Pulmonary artery endothelial cell (primary cell): ENCODE data around the gene SRRM5. TPM values are rescaled to one million over a fixed set of nuclear protein-coding genes. Genes with fewer than 3 reads are reported as not detected.
A peak's percentile ranks its signal among the peaks of the same experiment; 100 is the strongest.
"Not testable (repeated sequence)": the region's sequence is repeated elsewhere in the genome, so short reads cannot be mapped to it uniquely, and the experiment has no call there.

Experiments used
- DNase-seq: peaks from one replicate; pipeline ENCODE4 v3.0.0-alpha.2; 2011; ENCODE audit warnings: low read depth, low spot score
- total RNA-seq: library from RNA; depleted of rRNA; stranded (reverse); fragments of >200 nt; gene quantifications from 2 replicates; pipeline ENCODE4 v1.2.3, GENCODE V29; 2014

Gene SRRM5
- total RNA-seq, 1 donor from 2014 or later: not detected

GRCh38 chr19:43591904-43592772, 19.8 kb upstream of the SRRM5 start:
- DNase-seq: no peak

GRCh38 chr19:43592800-43593350, 19.0 kb upstream of the SRRM5 start:
- no peak for DNase-seq

GRCh38 chr19:43594081-43594697, 17.7 kb upstream of the SRRM5 start:
- DNase-seq: no peak

- no peak for DNase-seq
Measured at GRCh38 chr19:43594710-43595604, 16.9 kb upstream of the SRRM5 start.

GRCh38 chr19:43595605-43595998, 16.3 kb upstream of the SRRM5 start:
- no peak for DNase-seq

GRCh38 chr19:43595999-43596841, 15.7 kb upstream of the SRRM5 start, which contains the start of the genes IRGQ and ZNF576:
Gene IRGQ, minus strand, starts transcription at chr19:43596134. Its CDS starts 796 bp downstream, at chr19:43595338.
Gene ZNF576, plus strand, starts transcription at chr19:43596595. Its CDS starts 514 bp downstream, at chr19:43597109.
- DNase-seq: peak; percentile 95

GRCh38 chr19:43596842-43597461, 14.9 kb upstream of the SRRM5 start:
- no peak for DNase-seq

GRCh38 chr19:43597876-43598275, 14.0 kb upstream of the SRRM5 start:
- no peak for DNase-seq

- DNase-seq: no peak
Measured at GRCh38 chr19:43598445-43599240, 13.2 kb upstream of the SRRM5 start.

- no peak for DNase-seq
Measured at GRCh38 chr19:43599635-43600295, 12.1 kb upstream of the SRRM5 start.

GRCh38 chr19:43600326-43600725, 11.6 kb upstream of the SRRM5 start:
- not testable (repeated sequence) for DNase-seq

- DNase-seq: no peak
Measured at GRCh38 chr19:43605875-43606568, 5.9 kb upstream of the SRRM5 start.

GRCh38 chr19:43606569-43607229, 5.2 kb upstream of the SRRM5 start:
- DNase-seq: no peak

GRCh38 chr19:43607238-43608205, 4.4 kb upstream of the SRRM5 start:
- DNase-seq: no peak

- no peak for DNase-seq
Measured at GRCh38 chr19:43609872-43610271, 2.0 kb upstream of the SRRM5 start.

GRCh38 chr19:43610493-43610892, 1.4 kb upstream of the SRRM5 start:
- no peak for DNase-seq
